Retina (tissue), 1 donor: ENCODE data around the gene SPOCK1.
A peak's percentile ranks its signal among the peaks of the same experiment; 100 is the strongest.
"Not testable (repeated sequence)": the region's sequence is repeated elsewhere in the genome, so short reads cannot be mapped to it uniquely, and the experiment has no call there.

Experiments
- DNase-seq: peaks from one replicate; pipeline ENCODE4 v3.0.0-alpha.2; 2016

The SPOCK1 gene

GRCh38 chr5:137498736-137499505, at the start of gene SPOCK1:
TSS of gene SPOCK1 (minus strand) at chr5:137499326.
- peak; percentile 91 for DNase-seq

- no peak for DNase-seq
Observed at GRCh38 chr5:137545956-137546355, 46.8 kb upstream of the SPOCK1 start.

GRCh38 chr5:137535449-137535848, 36.3 kb upstream of the SPOCK1 start:
- DNase-seq, result not testable (repeated sequence)

GRCh38 chr5:137533963-137534362, 34.8 kb upstream of the SPOCK1 start:
- DNase-seq, result no peak

GRCh38 chr5:137531266-137531665, 32.1 kb upstream of the SPOCK1 start:
- DNase-seq, result no peak

GRCh38 chr5:137521246-137521645, 22.1 kb upstream of the SPOCK1 start:
- no peak for DNase-seq

- no peak for DNase-seq
Observed at GRCh38 chr5:137516961-137517360, 17.8 kb upstream of the SPOCK1 start.

GRCh38 chr5:137516251-137516797, 17.2 kb upstream of the SPOCK1 start:
- DNase-seq, result no peak

GRCh38 chr5:137515238-137515637, 16.1 kb upstream of the SPOCK1 start:
- no peak for DNase-seq

GRCh38 chr5:137510671-137511070, 11.5 kb upstream of the SPOCK1 start:
- no peak for DNase-seq

GRCh38 chr5:137507150-137507549, 8.0 kb upstream of the SPOCK1 start:
- DNase-seq, result no peak

GRCh38 chr5:137506296-137506695, 7.2 kb upstream of the SPOCK1 start:
- DNase-seq, result no peak

- no peak for DNase-seq
Observed at GRCh38 chr5:137504916-137505315, 5.8 kb upstream of the SPOCK1 start.

- DNase-seq, result no peak
Observed at GRCh38 chr5:137503456-137503855, 4.3 kb upstream of the SPOCK1 start.

- no peak for DNase-seq
Observed at GRCh38 chr5:137502632-137503031, 3.5 kb upstream of the SPOCK1 start.

- no peak for DNase-seq
Observed at GRCh38 chr5:137501846-137502406, 2.8 kb upstream of the SPOCK1 start.

GRCh38 chr5:137501226-137501625, 2.1 kb upstream of the SPOCK1 start:
- DNase-seq, result no peak

GRCh38 chr5:137500615-137501225, 1.6 kb upstream of the SPOCK1 start:
- DNase-seq, result no peak

GRCh38 chr5:137499506-137499847, 351 bp upstream of the SPOCK1 start:
- not testable (repeated sequence) for DNase-seq

- peak; percentile 60 for DNase-seq
Observed at GRCh38 chr5:137498301-137498735, 808 bp downstream of the SPOCK1 start.

- peak; percentile 15 for DNase-seq
Observed at GRCh38 chr5:137497396-137498290, 1.5 kb downstream of the SPOCK1 start.

- DNase-seq, result no peak
Observed at GRCh38 chr5:137496919-137497318, 2.2 kb downstream of the SPOCK1 start.

GRCh38 chr5:137492331-137492730, 6.8 kb downstream of the SPOCK1 start:
- DNase-seq, result no peak
